Endothelial cell of umbilical vein (primary cell): ENCODE results near the gene ENPP5. TPM values are rescaled to one million over a fixed set of nuclear protein-coding genes. Genes with fewer than 3 reads are reported as not detected.

Experiments
- BruUV-seq: library from RNA; stranded (reverse); fragments of 400-500 nt; replicated peaks from 2 replicates; lab custom pipeline; 2021; lab: Mats Ljungman, UMichigan
- CTCF ChIA-PET: fragments of 300-600, 350-600 bp; sonication (Branson Sonifier 250); formaldehyde crosslinking; loops from one replicate; lab custom pipeline; 2021; ENCODE audit warnings: antibody characterized with exemption, inconsistent platforms; lab: Charles Lee
- POLR2A ChIA-PET: fragments of 300-600, 350-600 bp; sonication (Branson Sonifier 250); formaldehyde crosslinking; loops from one replicate; lab custom pipeline; 2021; ENCODE audit warnings: antibody characterized with exemption, inconsistent platforms; lab: Charles Lee
- DNase-seq: peaks from one replicate; pipeline ENCODE4 v3.0.0-alpha.2; 2011; ENCODE audit warnings: low read depth, low spot score
- FAIRE-seq: peaks from 2 replicates; lab custom pipeline; 2011; peaks lifted over from hg19 to GRCh38; lab: Jason Lieb, UNC
- H2AFZ ChIP-seq: 2 replicates; pipeline ENCODE4 v1.6.0; 2012; ENCODE audit warnings: low read depth, low read length, control low read depth, inconsistent platforms
- H3K27ac ChIP-seq: 2 replicates; pipeline ENCODE4 v1.5.1; 2011; ENCODE audit warnings: low read depth, mild to moderate bottlenecking, control low read depth, low read length, moderate library complexity; ENCODE audit not compliant: insufficient read depth
- H3K27me3 ChIP-seq, 2 experiments: 2 replicates each; pipeline versions ENCODE4 v1.6.0 to v1.6.1; 2011; ENCODE audit warnings: low read length in 2 of 2, mixed read lengths in 1 of 2; ENCODE audit not compliant: control insufficient read depth in 2 of 2, insufficient read depth in 2 of 2
- H3K36me3 ChIP-seq, 2 experiments: 2 replicates in 1 of 2; 3 replicates in 1 of 2; pipeline ENCODE4 v1.5.1; 2011; ENCODE audit warnings: low read length in 2 of 2, mild to moderate bottlenecking in 1 of 2, moderate library complexity in 1 of 2; ENCODE audit not compliant: control insufficient read depth in 2 of 2, insufficient read depth in 2 of 2; ENCODE audit errors: extremely low read depth in 1 of 2
- H3K4me1 ChIP-seq: 3 replicates; pipeline ENCODE4 v1.5.1; 2011; ENCODE audit warnings: mild to moderate bottlenecking, low read length; ENCODE audit not compliant: control insufficient read depth, insufficient read depth; ENCODE audit errors: extremely low read depth
- H3K4me2 ChIP-seq: 2 replicates; pipeline ENCODE4 v1.6.1; 2011; ENCODE audit warnings: low read length, control low read depth, mixed read lengths; ENCODE audit not compliant: insufficient read depth
- H3K4me3 ChIP-seq, 3 experiments: fragments of 200-600 bp in 1 of 3; sonication (generic), shearing (Covaris generic) in 1 of 3; replicated peaks in 1 of 3; 2 replicates each; pipeline ENCODE4 v1.5.1; 2011 to 2016; ENCODE audit warnings: control low read depth in 3 of 3, low read length in 3 of 3, mild to moderate bottlenecking in 2 of 3, inconsistent platforms in 1 of 3, low read depth in 1 of 3, moderate library complexity in 1 of 3; ENCODE audit not compliant: insufficient read depth in 1 of 3
- H3K79me2 ChIP-seq: 2 replicates; pipeline ENCODE4 v1.6.0; 2012; ENCODE audit warnings: low read length, inconsistent platforms; ENCODE audit not compliant: control insufficient read depth, insufficient read depth
- H3K9ac ChIP-seq: replicated peaks from 2 replicates; pipeline ENCODE3; 2011; ENCODE audit warnings: low read length, control low read depth; ENCODE audit not compliant: insufficient read depth; ENCODE audit errors: extremely low read depth
- H3K9me1 ChIP-seq: replicated peaks from 3 replicates; pipeline ENCODE4 v1.6.0; 2011; ENCODE audit warnings: mild to moderate bottlenecking, low read length; ENCODE audit not compliant: control insufficient read depth, insufficient read depth; ENCODE audit errors: extremely low read depth
- H3K9me3 ChIP-seq: replicated peaks from 2 replicates; pipeline ENCODE4 v1.5.1; 2012; ENCODE audit warnings: low read length, inconsistent platforms; ENCODE audit not compliant: control insufficient read depth, insufficient read depth
- H4K20me1 ChIP-seq: replicated peaks from 2 replicates; pipeline ENCODE3; 2011; ENCODE audit warnings: mild to moderate bottlenecking, low read length; ENCODE audit not compliant: control insufficient read depth, insufficient read depth; ENCODE audit errors: extremely low read depth
- EZH2 ChIP-seq: IDR thresholded peaks from 2 replicates; pipeline ENCODE4 v1.6.1; 2012; ENCODE audit warnings: borderline replicate concordance, low read depth, mild to moderate bottlenecking, moderate library complexity, low read length, inconsistent platforms; ENCODE audit not compliant: severe bottlenecking
- FOS ChIP-seq: IDR thresholded peaks from 2 replicates; pipeline ENCODE4 v1.6.1; 2011; ENCODE audit warnings: mild to moderate bottlenecking, low read length, moderate library complexity, borderline replicate concordance; ENCODE audit not compliant: insufficient read depth
- GATA2 ChIP-seq: IDR thresholded peaks from 2 replicates; pipeline ENCODE4 v1.7.0; 2011; ENCODE audit warnings: low read depth, mild to moderate bottlenecking, moderate library complexity, mixed read lengths, low read length; ENCODE audit not compliant: insufficient read length, insufficient read depth
- JUN ChIP-seq: IDR thresholded peaks from 2 replicates; pipeline ENCODE4 v1.6.1; 2011; ENCODE audit warnings: borderline replicate concordance, low read depth; ENCODE audit not compliant: insufficient read length, insufficient read depth
- MYC ChIP-seq: IDR thresholded peaks from one replicate; pipeline ENCODE4 v1.6.1; 2011; ENCODE audit warnings: mild to moderate bottlenecking, low read depth, low read length
- POLR2A ChIP-seq: IDR thresholded peaks from 2 replicates; pipeline ENCODE4 v1.6.1; 2012; ENCODE audit warnings: low read depth, mild to moderate bottlenecking, control low read depth, low read length
- POLR2AphosphoS5 ChIP-seq: IDR thresholded peaks from 2 replicates; pipeline ENCODE4 v1.6.1; 2012; ENCODE audit warnings: low read depth, mild to moderate bottlenecking, control low read depth, low read length, moderate library complexity; ENCODE audit not compliant: insufficient read depth
- dilution Hi-C: fragments of 300-500 bp; cut with MboI; formaldehyde crosslinking; loops from one replicate; pipeline ENCODE4 v1.15.0; 2019; ENCODE audit warnings: low sequenced_read_pairs; ENCODE audit not compliant: extremely low pct_ligation_motif_present
- intact Hi-C: fragments of 100-400 bp; cut with micrococcal nuclease; formaldehyde crosslinking; loops from one replicate; pipeline ENCODE4 v1.10.0; 2022
- polyA plus RNA-seq, 4 experiments: library from polyadenylated mRNA; depleted of rRNA in 3 of 4; stranded (reverse) in 3 of 4; unstranded in 1 of 4; fragments of >200 nt; gene quantifications; 2 replicates each; pipeline versions ENCODE4 v1.2.1 to v1.2.3, GENCODE V29; 2011 to 2012; ENCODE audit warnings: missing spikeins in 1 of 4
- total RNA-seq: library from RNA; stranded (reverse); gene quantifications from 2 replicates; pipeline ENCODE4 v1.2.3, GENCODE V29; 2021
- TF ChIP-seq, protein P1 (sequence below): IDR thresholded peaks from 2 replicates; pipeline ENCODE4 v1.6.1; 2011; ENCODE audit not compliant: insufficient read depth, insufficient read length
- TF ChIP-seq, protein P2 (sequence below), 2 donors: IDR thresholded peaks; 1 replicate in 1 of 2; 2 replicates in 1 of 2; pipeline ENCODE4 v1.5.1; 2011; ENCODE audit warnings: low read length in 2 of 2, mild to moderate bottlenecking in 2 of 2, moderate library complexity in 2 of 2, control low read depth in 1 of 2, inconsistent platforms in 1 of 2, low read depth in 1 of 2; ENCODE audit not compliant: insufficient read depth in 1 of 2; ENCODE audit errors: extremely low read depth in 1 of 2

The ENPP5 gene
- total and polyA plus RNA-seq, 2 donors (not counting 3 experiments of a cell fraction or from before 2014, with no cell fraction given): not detected

DNA sequence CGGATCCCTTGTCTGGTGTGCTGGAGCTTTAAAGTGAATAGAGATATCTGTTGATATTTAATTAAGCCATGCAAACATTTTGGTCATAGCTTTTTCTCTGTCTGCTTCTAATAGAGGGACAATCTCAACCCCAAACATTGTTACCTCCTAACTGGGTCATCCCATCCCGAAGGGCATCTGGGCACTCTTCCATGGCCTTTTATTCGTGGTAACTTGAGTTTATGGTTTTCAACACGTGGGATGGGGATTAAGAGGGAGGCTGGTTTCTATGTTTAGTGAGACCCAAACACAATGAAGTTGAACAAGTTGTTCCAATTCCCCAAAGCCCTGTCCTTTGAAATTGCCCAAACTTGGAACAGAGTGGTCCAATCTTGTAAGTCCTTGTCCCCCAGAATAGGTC, 1.4 kb upstream of the ENPP5 start:
- FAIRE-seq (no peak), DNase-seq (no peak)
- Histone ChIP-seq H3K9me1 (no peaks in the 10 kb centered on the region), H3K4me3 (no peak overlapping the region), H3K4me2 (no peak overlapping the region), H3K9ac (no peak overlapping the region), H3K79me2 (no peaks in the 10 kb centered on the region), H3K4me1 (no peaks in the 10 kb centered on the region), H3K27me3 (peaks cover 18 to 20% of the 10 kb centered on the region in 2 experiments), H3K27ac (no peak overlapping the region), H2AFZ (no peak overlapping the region), H3K9me3 (no peaks in the 10 kb centered on the region), H3K36me3 (no peaks in the 10 kb centered on the region), H4K20me1 (no peaks in the 10 kb centered on the region)
- dilution Hi-C loops: no loop called here
- no peak for TF ChIP-seq EZH2
- TF ChIP-seq FOS: no peak
- TF ChIP-seq POLR2A: no peak
- no peak for TF ChIP-seq MYC
- no peak for TF ChIP-seq POLR2AphosphoS5
- TF ChIP-seq GATA2: no peak
- no peak for TF ChIP-seq JUN
- TF ChIP-seq, protein P1, sequence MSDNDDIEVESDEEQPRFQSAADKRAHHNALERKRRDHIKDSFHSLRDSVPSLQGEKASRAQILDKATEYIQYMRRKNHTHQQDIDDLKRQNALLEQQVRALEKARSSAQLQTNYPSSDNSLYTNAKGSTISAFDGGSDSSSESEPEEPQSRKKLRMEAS: no peak
- TF ChIP-seq, protein P2, sequence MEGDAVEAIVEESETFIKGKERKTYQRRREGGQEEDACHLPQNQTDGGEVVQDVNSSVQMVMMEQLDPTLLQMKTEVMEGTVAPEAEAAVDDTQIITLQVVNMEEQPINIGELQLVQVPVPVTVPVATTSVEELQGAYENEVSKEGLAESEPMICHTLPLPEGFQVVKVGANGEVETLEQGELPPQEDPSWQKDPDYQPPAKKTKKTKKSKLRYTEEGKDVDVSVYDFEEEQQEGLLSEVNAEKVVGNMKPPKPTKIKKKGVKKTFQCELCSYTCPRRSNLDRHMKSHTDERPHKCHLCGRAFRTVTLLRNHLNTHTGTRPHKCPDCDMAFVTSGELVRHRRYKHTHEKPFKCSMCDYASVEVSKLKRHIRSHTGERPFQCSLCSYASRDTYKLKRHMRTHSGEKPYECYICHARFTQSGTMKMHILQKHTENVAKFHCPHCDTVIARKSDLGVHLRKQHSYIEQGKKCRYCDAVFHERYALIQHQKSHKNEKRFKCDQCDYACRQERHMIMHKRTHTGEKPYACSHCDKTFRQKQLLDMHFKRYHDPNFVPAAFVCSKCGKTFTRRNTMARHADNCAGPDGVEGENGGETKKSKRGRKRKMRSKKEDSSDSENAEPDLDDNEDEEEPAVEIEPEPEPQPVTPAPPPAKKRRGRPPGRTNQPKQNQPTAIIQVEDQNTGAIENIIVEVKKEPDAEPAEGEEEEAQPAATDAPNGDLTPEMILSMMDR (IDR thresholded peaks at IDR 0.05; ENCODE audit: extremely low read depth in 1 of 2, insufficient read depth in 1 of 2, low read depth in 1 of 2, low read length in 2 of 2): no peak
- ChIA-PET POLR2A (no interaction called here), CTCF (interaction anchor here (1.5 kb wide), 1 partner anchor 12 kb away, joined by 3 read pairs; no protein-coding TSS in a partner anchor)
- intact Hi-C loops: no loop called here
- BruUV-seq: no TSS peak
